GM12892 (cell line): ENCODE results near the gene DELE1.

Experiments used
- DNase-seq: peaks from one replicate; pipeline ENCODE4 v3.0.0; 2011; ENCODE audit not compliant: insufficient read length
- FAIRE-seq: peaks from 2 replicates; lab custom pipeline; 2011; peaks lifted over from hg19 to GRCh38; lab: Jason Lieb, UNC
- POLR2A ChIP-seq: IDR thresholded peaks from 2 replicates; pipeline ENCODE4 v1.6.1; 2011; ENCODE audit warnings: low read depth, low read length, control low read depth
- POLR2AphosphoS5 ChIP-seq: IDR thresholded peaks from 2 replicates; pipeline ENCODE4 v1.6.1; 2011; ENCODE audit warnings: low read depth, low read length, control low read depth
- TAF1 ChIP-seq: IDR thresholded peaks from 2 replicates; pipeline ENCODE4 v1.6.1; 2011; ENCODE audit warnings: low read depth, mild to moderate bottlenecking, control low read depth, low read length, borderline replicate concordance

DELE1 gene

DNA sequence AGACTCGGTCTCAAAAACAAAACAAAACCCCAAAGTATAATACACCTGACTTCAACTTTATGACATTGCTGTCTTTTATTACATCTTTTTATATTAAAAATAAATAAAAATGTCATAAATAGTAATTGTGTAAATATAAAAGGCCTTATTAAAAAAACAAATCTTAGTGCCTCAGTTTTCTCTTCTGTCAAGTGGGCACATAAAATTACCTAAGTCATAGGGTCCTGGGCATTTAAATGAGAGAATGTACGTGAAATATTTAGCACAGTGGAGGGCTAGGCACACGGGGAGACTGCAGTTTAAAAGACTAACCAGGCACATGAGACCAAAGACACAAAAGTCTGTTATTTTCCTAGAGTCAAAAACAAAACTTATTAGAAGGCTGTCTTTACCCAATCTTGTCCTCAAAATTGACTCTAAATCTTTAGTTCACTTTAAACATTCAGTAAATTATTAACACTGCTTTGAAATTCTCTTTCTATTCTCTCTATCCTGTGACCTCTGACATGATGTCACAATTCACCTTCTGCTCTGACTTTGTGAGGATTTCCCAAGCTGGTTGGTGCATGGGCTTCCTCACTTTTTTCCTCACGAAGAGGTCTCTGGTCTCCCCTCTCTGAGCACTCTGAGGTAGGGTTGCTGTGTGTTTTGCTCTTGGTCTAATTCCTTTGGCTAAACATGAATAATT is 42.7 kb downstream of the DELE1 start:
- no peak for TF ChIP-seq TAF1
- TF ChIP-seq POLR2A = no peak
- TF ChIP-seq POLR2AphosphoS5 = no peak
- no peak for DNase-seq
- no peak for FAIRE-seq

DNA sequence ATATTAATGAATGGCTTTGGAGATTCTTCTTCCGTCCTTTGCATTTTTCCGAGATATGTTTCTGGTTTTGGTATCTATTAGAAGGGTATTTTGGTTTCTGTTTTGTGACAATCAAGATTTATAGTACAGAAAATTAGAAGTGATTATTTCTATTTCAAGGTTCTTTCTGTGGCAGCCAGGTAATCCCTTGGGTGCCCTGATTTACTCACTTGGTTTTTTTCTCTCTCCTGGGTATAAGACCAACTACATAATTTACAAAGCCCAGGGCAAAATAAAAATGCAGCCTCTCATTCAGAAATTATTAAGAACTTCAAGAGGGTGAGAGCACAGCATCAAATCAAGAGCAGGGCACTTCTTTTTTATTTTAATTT is 43.3 kb downstream of the DELE1 start:
- TF ChIP-seq POLR2A (no peak), TAF1 (no peak), POLR2AphosphoS5 (no peak)

DNA sequence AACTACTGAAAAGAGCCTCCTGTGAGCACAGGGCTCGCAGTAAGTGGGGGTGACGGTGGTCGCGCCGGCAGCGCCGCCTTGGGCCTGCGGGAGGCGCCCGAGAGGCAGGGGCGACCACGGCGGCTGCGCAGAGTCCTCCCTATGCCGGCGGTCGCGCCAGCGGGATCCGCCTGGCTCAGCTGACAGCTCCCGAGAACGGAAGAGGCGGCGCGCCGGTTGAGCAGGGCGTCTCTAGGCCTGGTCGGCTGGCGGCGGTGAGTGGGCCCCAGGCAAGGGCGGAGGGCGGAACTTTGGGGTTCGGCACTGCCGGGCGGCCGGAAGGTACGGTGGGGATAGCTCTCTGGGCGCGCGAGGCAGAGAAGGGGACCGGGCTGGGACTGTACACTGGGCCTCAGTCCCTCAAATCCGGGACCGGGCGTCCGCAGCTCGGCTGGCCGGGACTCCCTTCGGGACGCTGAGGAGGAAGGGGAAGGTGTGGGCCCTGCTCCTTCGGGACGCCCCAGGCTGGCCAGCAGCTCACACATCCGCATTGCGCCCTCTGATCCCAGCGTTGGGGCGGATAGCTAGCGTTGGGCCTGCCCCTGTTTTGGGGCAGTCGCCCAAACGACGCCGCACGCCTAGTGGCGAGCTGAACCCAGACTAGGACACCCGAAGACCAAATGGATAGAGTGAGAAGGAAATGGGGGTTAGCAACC is 45.4 kb downstream of the DELE1 start, which contains the start of gene RNF14:
TSS of gene RNF14 (plus strand) at position 192 of the 695 bp plus-strand sequence. CDS start 4,484 bp downstream, outside the sequence.
- FAIRE-seq = peak; percentile 93

More for the DNA sequence above, 43.3 kb downstream of the DELE1 start:
- FAIRE-seq = no peak
- no peak for DNase-seq

DNA sequence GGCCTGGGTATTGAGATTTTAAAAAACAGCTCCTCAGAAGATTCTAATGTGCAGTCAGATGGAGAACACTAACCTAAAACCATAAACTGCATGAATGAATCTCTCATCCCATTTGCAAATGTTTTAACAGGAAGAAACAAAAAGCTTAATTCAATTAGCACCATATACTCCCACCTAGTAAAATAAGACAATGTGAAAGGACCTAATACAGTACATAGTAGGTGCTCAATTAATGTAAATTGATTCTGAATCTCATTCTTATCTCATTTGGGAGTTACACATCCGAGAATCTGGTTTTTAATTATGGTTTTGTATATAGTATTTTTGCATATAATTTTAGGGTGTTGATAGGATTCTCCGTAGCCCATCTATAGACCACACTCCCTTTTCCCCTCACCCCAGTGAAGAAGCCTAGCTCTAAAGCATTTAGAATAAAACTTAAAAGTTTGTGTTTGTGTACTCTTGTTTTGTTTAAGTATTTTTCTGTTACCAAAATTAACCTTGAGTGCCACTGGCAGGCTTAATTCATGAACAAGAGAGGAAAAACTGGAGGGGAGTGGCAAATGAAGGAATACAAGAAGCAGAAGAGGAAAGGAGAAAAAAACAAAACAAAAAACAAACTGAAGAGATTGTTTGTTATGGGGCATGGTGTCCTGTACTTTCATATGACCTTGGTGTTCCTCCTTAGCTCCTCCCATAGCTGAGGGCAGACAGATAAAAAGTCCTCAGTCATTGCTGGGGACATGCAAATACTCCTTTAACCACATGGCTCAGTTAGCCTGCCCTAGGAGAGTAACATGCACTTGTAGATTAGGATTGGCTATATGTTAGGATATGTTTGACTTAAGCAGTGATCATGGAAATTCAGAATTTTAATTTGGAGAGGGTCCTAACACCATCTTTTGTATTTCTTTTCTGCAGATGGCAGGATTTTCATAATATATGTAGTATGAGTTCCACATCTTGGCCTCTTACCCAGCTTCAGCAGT is 46.4 kb downstream of the DELE1 start:
- peak; percentile 44 for DNase-seq
- no peak for TF ChIP-seq TAF1
- no peak for TF ChIP-seq POLR2AphosphoS5
- FAIRE-seq = peak; percentile 93

More for the DNA sequence above, 45.4 kb downstream of the DELE1 start, which contains the start of gene RNF14:
- peak; percentile 51 for TF ChIP-seq TAF1
- peak; percentile 92 for TF ChIP-seq POLR2A
- peak; percentile 74 for TF ChIP-seq POLR2AphosphoS5
- DNase-seq = peak; percentile 83

DNA sequence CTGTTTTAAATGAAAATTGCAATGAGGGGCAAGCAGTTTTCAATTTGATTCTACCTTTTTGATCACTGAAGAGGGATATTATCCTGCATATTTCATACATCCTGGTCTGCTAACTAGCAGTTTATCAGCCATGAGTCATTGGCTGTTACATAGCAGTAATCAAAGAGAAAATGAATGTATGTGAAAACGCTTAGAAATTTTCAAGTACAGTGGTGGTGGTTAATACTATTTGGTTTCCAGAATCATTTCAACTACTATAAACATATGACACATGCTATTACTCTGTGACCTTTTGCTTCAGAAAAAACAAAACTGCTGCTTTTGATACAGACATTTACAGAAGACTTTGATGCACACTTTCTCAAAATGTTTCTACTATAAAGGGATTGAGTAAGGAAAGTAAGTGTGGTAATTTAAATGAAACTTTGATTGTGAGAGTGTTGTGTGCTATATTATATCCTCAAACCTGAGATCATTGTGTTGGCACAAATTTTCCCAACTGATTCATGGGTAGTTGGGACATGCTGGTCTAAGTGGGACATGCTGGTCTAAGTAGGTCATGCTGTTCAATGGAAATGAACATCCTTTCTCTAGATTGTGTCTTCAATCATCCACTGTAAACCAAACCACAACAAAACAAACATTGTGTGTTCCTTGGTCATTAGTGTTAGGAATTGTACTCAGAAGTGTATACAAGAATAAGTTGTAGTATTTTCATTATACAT is 50.4 kb downstream of the DELE1 start:
- FAIRE-seq = no peak

DNA sequence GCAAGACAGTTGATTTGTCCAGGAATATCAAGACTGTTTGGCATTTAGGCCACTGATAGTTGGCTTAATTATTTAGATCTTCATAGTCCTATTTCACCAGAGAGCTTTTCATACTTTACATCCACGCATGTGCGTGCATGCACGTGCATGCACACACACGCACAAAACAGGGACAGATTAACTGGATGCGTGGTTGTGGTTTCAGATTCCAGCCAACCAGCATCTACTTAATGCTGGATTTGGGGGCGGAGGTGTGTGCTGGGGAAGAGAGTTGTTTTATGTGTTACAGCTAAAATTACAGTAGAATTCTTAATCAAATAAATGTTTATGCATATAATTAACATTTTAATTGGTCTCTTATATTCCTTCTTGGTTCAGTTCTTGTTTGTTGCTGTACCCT is 52.5 kb downstream of the DELE1 start:
- DNase-seq (no peak), FAIRE-seq (no peak)
- no peak for TF ChIP-seq POLR2AphosphoS5
- TF ChIP-seq TAF1 = no peak
- no peak for TF ChIP-seq POLR2A

More for the DNA sequence above, 50.4 kb downstream of the DELE1 start:
- no peak for TF ChIP-seq POLR2A
- TF ChIP-seq POLR2AphosphoS5 = no peak
- TF ChIP-seq TAF1 = no peak
- DNase-seq = no peak

DNA sequence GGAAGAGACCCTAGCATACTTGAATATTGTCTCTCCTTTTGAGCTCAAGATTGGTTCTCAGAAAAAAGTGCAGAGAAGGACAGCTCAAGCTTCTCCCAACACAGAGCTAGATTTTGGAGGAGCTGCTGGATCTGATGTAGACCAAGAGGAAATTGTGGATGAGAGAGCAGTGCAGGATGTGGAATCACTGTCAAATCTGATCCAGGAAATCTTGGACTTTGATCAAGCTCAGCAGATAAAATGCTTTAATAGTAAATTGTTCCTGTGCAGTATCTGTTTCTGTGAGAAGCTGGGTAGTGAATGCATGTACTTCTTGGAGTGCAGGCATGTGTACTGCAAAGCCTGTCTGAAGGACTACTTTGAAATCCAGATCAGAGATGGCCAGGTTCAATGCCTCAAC is 54.7 kb downstream of the DELE1 start:
- no peak for FAIRE-seq

DNA sequence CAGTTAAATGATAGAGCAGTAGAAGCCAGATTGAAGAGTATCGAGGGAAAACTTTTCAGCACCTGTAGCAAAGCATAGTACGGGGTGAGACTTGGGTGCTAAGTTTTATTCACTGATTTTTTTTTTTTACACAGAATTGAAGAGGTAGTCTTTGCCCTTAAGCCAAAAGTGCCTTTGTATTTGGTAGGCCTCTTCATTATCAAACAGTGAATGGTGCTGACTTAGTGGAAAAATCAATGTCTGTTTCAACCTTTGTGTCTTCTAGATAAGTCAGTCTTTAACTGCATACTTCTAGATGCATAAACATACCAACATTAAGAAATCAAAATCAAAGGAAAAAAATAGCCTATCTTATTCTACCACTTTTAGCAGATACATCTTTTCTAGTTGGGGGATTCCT is 59.0 kb downstream of the DELE1 start:
- TF ChIP-seq POLR2A = no peak
- TF ChIP-seq TAF1 = no peak
- no peak for TF ChIP-seq POLR2AphosphoS5
- FAIRE-seq (no peak), DNase-seq (no peak)

More for the DNA sequence above, 54.7 kb downstream of the DELE1 start:
- no peak for TF ChIP-seq TAF1
- TF ChIP-seq POLR2A = no peak
- no peak for TF ChIP-seq POLR2AphosphoS5
- DNase-seq = no peak

DNA sequence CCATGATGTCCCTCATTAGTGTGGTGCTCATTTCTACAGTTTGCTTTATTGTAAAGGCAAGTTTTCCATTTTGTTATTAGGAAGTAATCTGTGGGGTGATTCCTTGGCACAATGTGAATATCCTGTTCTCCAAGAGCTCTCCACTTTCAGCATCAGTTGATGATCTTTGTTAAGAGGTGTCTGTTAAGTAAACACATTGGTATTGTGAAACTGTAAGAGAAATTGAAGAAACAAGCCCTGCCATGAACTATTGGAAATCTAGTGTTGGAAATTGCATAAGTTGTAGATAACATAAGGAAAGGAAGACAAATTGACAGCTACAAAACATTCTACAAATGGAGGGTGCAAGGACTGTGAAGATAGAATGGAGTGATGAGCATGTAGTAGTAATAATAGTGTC is 62.4 kb downstream of the DELE1 start:
- peak; percentile 36 for FAIRE-seq
- no peak for TF ChIP-seq POLR2AphosphoS5
- no peak for TF ChIP-seq POLR2A
- no peak for DNase-seq

DNA sequence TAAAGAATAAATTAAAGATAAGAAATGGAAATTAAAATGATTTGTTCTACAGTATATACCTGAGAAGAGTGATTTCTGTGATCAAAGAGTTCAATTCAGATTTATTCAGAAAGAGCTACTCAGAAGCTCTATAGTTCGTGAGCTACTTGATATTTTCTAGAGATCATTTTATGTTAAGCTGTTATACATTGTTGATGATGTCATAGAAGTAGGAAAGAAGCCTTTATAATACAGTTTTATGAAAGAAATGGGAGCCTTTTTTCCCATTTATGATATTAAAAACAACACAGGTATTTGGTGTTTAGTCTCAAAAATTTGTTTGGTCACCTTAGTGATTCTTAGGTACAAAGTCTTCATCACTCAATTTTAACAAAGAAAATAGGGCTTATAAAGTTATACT is 66.0 kb downstream of the DELE1 start:
- no peak for TF ChIP-seq TAF1
- no peak for TF ChIP-seq POLR2A
- no peak for TF ChIP-seq POLR2AphosphoS5
- no peak for FAIRE-seq
- no peak for DNase-seq
